Measurements from ENCODE around the gene ARID5B.

- no peak for TF ChIP-seq SP1 (IDR thresholded peaks at IDR 0.05)
- no peak for TF ChIP-seq BHLHE40 (IDR thresholded peaks at IDR 0.05; ENCODE audit: borderline replicate concordance)
- TF ChIP-seq FOXA1 (IDR thresholded peaks at IDR 0.05), result no peak
- TF ChIP-seq ZNF384 (IDR thresholded peaks at IDR 0.05), result no peak
- no peak for TF ChIP-seq TARDBP (IDR thresholded peaks at IDR 0.05)
- TF ChIP-seq SUZ12 (IDR thresholded peaks at IDR 0.05), result no peak
- TF ChIP-seq L3MBTL2 (conservative IDR thresholded peaks at IDR 0.05), result no peak
- TF ChIP-seq FOXM1 (IDR thresholded peaks at IDR 0.05; ENCODE audit: borderline replicate concordance), result no peak
- no peak for TF ChIP-seq ARNT (IDR thresholded peaks at IDR 0.05)
- TF ChIP-seq NFRKB (IDR thresholded peaks at IDR 0.05), result no peak
- no peak for TF ChIP-seq LEF1 (IDR thresholded peaks at IDR 0.05; ENCODE audit: borderline replicate concordance)
- no peak for TF ChIP-seq ELF4 (IDR thresholded peaks at IDR 0.05)
- TF ChIP-seq CTBP1 (IDR thresholded peaks at IDR 0.05; ENCODE audit: borderline replicate concordance), result no peak
- no peak for TF ChIP-seq PKNOX1 (IDR thresholded peaks at IDR 0.05)
These were observed 170.4 kb downstream of the ARID5B start for GRCh38 chr10:62071846-62072281.

Measured in HEK293T (cell line).